Hepatocyte (in vitro differentiated cells): Measurements from ENCODE around the gene ADAM11. TPM values are rescaled to one million over a fixed set of nuclear protein-coding genes. Genes with fewer than 3 reads are reported as not detected.

Experiments
- DNase-seq: peaks from one replicate; pipeline ENCODE4 v3.0.0-alpha.2; 2016; ENCODE audit warnings: low spot score
- H2AFZ ChIP-seq: fragments of 200-600 bp; sonication (generic); 2 replicates; pipeline ENCODE4 v1.6.0; 2016; ENCODE audit warnings: antibody characterized with exemption, mild to moderate bottlenecking
- H3K27ac ChIP-seq: fragments of 200-600 bp; sonication (generic); 2 replicates; pipeline ENCODE4 v1.5.1; 2016; ENCODE audit warnings: mild to moderate bottlenecking
- H3K27me3 ChIP-seq: fragments of 200-600 bp; sonication (generic); 2 replicates; pipeline ENCODE4 v1.6.1; 2016
- H3K36me3 ChIP-seq: fragments of 200-600 bp; sonication (generic); replicated peaks from 2 replicates; pipeline ENCODE4 v1.5.1; 2016; ENCODE audit warnings: low read depth; ENCODE audit not compliant: insufficient read depth
- H3K4me1 ChIP-seq: fragments of 200-600 bp; sonication (generic); 2 replicates; pipeline ENCODE4 v1.5.1; 2016; ENCODE audit warnings: mild to moderate bottlenecking, moderate library complexity; ENCODE audit not compliant: insufficient read depth
- H3K4me2 ChIP-seq: fragments of 200-600 bp; sonication (generic); 2 replicates; pipeline ENCODE4 v1.6.0; 2016
- H3K4me3 ChIP-seq: fragments of 200-600 bp; sonication (generic); 2 replicates; pipeline ENCODE4 v1.5.1; 2016; ENCODE audit warnings: mild to moderate bottlenecking
- H3K79me2 ChIP-seq: fragments of 200-600 bp; sonication (generic); 2 replicates; pipeline ENCODE4 v1.6.0; 2017; ENCODE audit warnings: mild to moderate bottlenecking
- H3K9me2 ChIP-seq: fragments of 200-600 bp; sonication (generic); replicated peaks from 2 replicates; pipeline ENCODE4 v1.6.0; 2017; ENCODE audit warnings: mild to moderate bottlenecking; ENCODE audit not compliant: insufficient read depth
- H3K9me3 ChIP-seq: fragments of 200-600 bp; sonication (generic); 2 replicates; pipeline ENCODE4 v1.5.1; 2016; ENCODE audit warnings: low read depth, mild to moderate bottlenecking
- H4K20me1 ChIP-seq: fragments of 200-600 bp; sonication (generic); 2 replicates; pipeline ENCODE4 v1.6.0; 2016; ENCODE audit warnings: mild to moderate bottlenecking; ENCODE audit not compliant: insufficient read depth, poor library complexity, severe bottlenecking
- CTCF ChIP-seq: fragments of 200-600 bp; sonication (generic); IDR thresholded peaks from 2 replicates; pipeline ENCODE4 v1.5.1; 2016; ENCODE audit warnings: antibody characterized with exemption, mild to moderate bottlenecking; ENCODE audit not compliant: poor library complexity
- EZH2 ChIP-seq: fragments of 200-600 bp; sonication (generic); IDR thresholded peaks from 2 replicates; pipeline ENCODE4 v1.6.1; 2016; ENCODE audit warnings: antibody characterized with exemption, mild to moderate bottlenecking, borderline replicate concordance
- EZH2phosphoT487 ChIP-seq: fragments of 200-600 bp; sonication (generic); IDR thresholded peaks from one replicate; pipeline ENCODE4 v1.6.1; 2018; ENCODE audit warnings: antibody characterized with exemption, mild to moderate bottlenecking, low read depth, moderate library complexity; ENCODE audit not compliant: unreplicated experiment, severe bottlenecking
- WGBS: methylation state at CpG from one replicate; pipeline ENCODE4 v1.1.6; 2016; ENCODE audit warnings: low lambda C conversion rate; ENCODE audit errors: missing lambda C conversion rate; 5-methylcytosine and 5-hydroxymethylcytosine counted together
- polyA plus RNA-seq: library from polyadenylated mRNA; unstranded; fragments of >200 nt; fragmentation: Nextera tagmentation; extraction: Ambion mirVana; gene quantifications from 2 replicates; pipeline ENCODE4 v1.2.1, GENCODE V29; 2016
- total RNA-seq: library from RNA; depleted of rRNA; stranded (reverse); fragments of >200 nt; gene quantifications from 2 replicates; pipeline ENCODE4 v1.2.3, GENCODE V29; 2014

The ADAM11 gene
- total and polyA plus RNA-seq, 2 experiments from 2014 or later = 0.50 to 0.90 TPM

GRCh38 chr17:44826123-44826790, 67.5 kb downstream of the ADAM11 start:
- H3K9me2 ChIP-seq = no peaks in the 10 kb centered on the region
- no peaks in the 10 kb centered on the region for H3K36me3 ChIP-seq
- no peak overlapping the region for H2AFZ ChIP-seq
- H3K79me2 ChIP-seq = peaks cover 71% of the 10 kb centered on the region
- TF ChIP-seq EZH2phosphoT487 (no peak), CTCF (no peak), EZH2 (no peak)
- H4K20me1 ChIP-seq = peaks cover 12% of the 10 kb centered on the region
- peaks cover 6% of the 10 kb centered on the region for H3K4me1 ChIP-seq
- DNase-seq = no peak
- no peak overlapping the region for H3K4me2 ChIP-seq
- no peak overlapping the region for H3K27ac ChIP-seq
- H3K9me3 ChIP-seq = no peaks in the 10 kb centered on the region
- peaks cover 12% of the 10 kb centered on the region for H3K27me3 ChIP-seq
- WGBS = 94% methylated on average over 15 of the region's 15 CpGs
- no peak overlapping the region for H3K4me3 ChIP-seq

GRCh38 chr17:44827863-44828262, 69.1 kb downstream of the ADAM11 start:
- no peaks in the 10 kb centered on the region for H3K9me2 ChIP-seq
- H3K27ac ChIP-seq = no peak overlapping the region
- no peaks in the 10 kb centered on the region for H3K9me3 ChIP-seq
- no peak overlapping the region for H2AFZ ChIP-seq
- TF ChIP-seq CTCF (no peak), EZH2phosphoT487 (no peak), EZH2 (no peak)
- H3K27me3 ChIP-seq = peaks cover 12% of the 10 kb centered on the region
- H3K36me3 ChIP-seq = no peaks in the 10 kb centered on the region
- no peak for DNase-seq
- peak overlapping the region; percentile 95 for H3K4me2 ChIP-seq
- WGBS = 49% methylated on average over 1 of the region's 1 CpG
- H3K4me1 ChIP-seq = peaks cover 6% of the 10 kb centered on the region
- peaks cover 61% of the 10 kb centered on the region for H3K79me2 ChIP-seq
- H4K20me1 ChIP-seq = peaks cover 12% of the 10 kb centered on the region
- H3K4me3 ChIP-seq = no peak overlapping the region

- no peak for DNase-seq
- no peaks in the 10 kb centered on the region for H3K9me3 ChIP-seq
- H3K4me3 ChIP-seq = peak overlapping the region; percentile 56
- peaks cover 6% of the 10 kb centered on the region for H3K4me1 ChIP-seq
- peak overlapping the region; percentile 95 for H3K4me2 ChIP-seq
- WGBS = under 1% methylated on average over 21 of the region's 21 CpGs
- peaks cover 12% of the 10 kb centered on the region for H3K27me3 ChIP-seq
- H3K9me2 ChIP-seq = no peaks in the 10 kb centered on the region
- TF ChIP-seq EZH2 (no peak), EZH2phosphoT487 (no peak), CTCF (no peak)
- peak overlapping the region; percentile 87 for H2AFZ ChIP-seq
- peaks cover 12% of the 10 kb centered on the region for H4K20me1 ChIP-seq
- H3K27ac ChIP-seq = peak overlapping the region; percentile 78
- H3K36me3 ChIP-seq = no peaks in the 10 kb centered on the region
- H3K79me2 ChIP-seq = peaks cover 52% of the 10 kb centered on the region
These were observed 70.2 kb downstream of the ADAM11 start for GRCh38 chr17:44828919-44829522.
